ENCODE results near the gene LRBA.
"Not testable (repeated sequence)": the region's sequence is repeated elsewhere in the genome, so short reads cannot be mapped to it uniquely, and the experiment has no call there.

LRBA gene

GRCh38 chr4:150389896-150390530 is 625.1 kb downstream of the LRBA start:
- no peak for DNase-seq

DNA sequence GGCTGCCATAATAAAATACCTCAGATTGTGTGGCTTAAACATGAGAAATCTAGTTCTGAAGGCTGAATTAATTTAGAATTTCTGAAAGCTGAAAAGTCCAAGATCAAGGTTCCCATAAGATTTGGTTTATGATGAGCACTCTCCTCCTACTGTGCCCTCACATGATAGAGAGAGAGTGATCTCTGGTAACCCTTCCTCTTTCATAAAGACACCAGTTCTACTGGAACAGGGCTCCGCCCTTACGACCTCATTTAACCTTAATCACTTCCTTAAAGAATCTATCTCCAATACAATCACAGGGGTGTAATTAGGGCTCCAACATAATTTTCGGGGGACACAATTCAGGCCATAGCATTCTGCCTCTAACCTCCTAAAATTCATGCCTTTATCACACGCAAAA is 627.1 kb downstream of the LRBA start:
- no peak for DNase-seq

DNA sequence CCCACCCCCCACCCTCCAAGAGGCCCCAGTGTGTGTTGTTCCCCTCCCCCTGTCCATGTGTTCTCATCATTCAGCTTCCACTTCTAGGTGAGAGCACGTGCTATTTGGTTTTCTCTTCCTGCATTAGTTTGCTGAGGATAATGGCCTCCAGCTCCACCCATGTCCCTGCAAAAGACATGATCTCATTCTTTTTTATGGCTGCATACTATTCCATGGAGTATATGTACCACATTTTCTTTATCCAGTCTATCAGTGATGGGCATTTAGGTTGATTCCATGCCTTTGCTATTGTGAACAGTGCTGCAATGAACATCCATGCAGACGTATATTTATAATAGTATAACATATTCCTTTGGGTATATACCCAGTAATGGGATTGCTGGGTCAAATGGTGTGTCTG is 628.7 kb downstream of the LRBA start:
- not testable (repeated sequence) for DNase-seq

- no peak for DNase-seq
Observed at GRCh38 chr4:150385606-150386005, 629.5 kb downstream of the LRBA start.

GRCh38 chr4:150384249-150384648 is 630.8 kb downstream of the LRBA start:
- no peak for DNase-seq

- DNase-seq: no peak
Observed at GRCh38 chr4:150382028-150382427, 633.1 kb downstream of the LRBA start.

DNA sequence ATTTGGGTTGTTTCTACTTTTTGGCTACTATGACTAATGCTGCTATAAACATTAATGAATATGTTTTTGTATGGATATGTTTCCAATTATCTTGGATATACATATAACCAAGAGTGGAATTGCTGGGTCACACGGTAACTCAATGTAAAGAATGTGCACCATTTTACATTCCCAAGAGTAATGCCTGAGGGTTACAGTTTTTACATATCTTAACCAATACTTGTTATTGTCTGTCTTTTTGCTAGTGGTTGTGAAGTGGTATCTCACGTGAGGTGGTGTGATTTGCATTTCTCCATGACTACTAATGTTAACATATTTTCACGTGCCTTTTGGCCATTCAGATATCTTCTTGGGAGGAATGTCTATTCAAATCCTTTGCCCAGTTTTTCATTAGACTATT is 633.5 kb downstream of the LRBA start:
- no peak for DNase-seq

DNA sequence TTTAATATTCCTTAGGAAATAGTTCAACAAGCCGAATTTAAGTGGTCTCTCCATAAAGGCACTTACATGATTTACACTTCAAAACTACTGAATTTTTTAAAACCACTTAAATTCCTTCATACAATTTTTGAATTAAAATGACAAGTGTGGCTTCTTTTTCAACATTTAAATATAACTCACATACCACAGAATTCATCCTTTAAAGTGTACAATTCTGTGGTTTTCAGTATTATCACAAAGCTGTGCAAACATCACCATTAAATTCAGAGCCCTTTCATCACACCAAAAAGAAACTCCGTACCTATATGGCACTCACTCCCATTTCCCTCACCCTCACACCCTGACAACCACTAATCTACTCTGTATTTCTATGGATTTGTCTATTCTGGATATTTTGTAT is 634.0 kb downstream of the LRBA start:
- no peak for DNase-seq

GRCh38 chr4:150379454-150379853 is 635.6 kb downstream of the LRBA start:
- no peak for DNase-seq

DNA sequence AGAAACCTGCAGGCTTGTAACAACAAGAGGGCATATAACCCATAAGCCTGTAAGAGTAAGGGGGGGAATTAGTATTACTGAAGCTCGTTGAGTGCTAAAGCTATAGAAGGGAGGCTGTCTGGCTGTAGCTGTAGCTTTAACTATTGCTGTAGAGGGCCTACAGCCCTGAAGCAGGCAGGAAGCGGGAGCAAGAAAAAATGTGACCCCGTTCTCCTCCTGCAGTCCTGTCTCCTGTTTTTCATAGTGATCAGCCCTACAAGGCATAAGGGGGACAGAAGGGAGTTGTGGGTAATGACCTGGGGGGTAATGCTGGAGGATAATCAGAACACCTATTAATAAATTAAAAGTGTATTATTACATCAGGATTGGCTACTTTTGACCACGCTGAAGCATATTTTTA is 640.1 kb downstream of the LRBA start:
- DNase-seq: no peak

GRCh38 chr4:150371869-150372268 is 643.2 kb downstream of the LRBA start:
- no peak for DNase-seq

DNA sequence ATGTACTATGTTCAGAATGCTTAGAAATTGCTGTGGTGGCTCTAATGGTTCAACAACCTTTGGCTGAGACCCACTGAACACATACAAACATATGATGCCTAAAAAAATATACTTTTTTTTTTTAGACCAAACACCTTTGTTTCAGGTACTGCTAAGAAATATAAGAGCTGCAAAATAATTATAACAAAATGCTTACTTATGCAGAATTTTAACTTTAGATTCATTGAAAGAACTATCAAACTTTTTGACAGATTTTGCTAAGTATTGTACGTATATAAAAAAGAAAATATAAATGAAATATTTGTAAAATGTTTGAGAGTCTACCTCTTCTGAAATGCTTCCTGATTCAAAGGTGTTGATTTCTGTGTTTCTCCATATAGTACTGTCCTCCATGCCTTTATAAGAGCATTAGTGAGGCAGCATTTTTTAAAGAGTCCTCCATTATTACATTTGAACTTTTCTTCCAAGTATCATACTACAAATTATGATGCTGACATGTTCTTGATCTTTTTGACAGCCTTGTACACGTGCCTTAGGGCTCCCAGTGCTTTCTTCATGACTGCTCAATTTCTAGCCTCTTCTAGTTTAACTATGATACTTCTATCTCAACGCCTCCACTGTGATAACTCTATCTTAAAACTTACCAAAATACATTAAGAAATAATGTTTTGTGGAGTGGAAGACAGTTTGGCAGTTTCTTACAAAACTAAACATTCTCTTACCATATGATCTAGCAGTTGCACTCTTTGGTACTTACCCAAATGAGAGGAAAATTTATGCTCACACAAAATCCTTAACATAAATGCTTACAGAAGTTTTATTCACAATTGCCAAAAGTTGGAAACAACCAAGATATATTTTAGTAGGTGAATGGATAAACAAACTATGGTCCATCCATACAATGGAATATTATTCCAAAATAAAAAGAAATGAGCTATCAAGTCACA is 645.4 kb downstream of the LRBA start:
- DNase-seq: no peak

GRCh38 chr4:150368667-150369066 is 646.4 kb downstream of the LRBA start:
- no peak for DNase-seq

DNA sequence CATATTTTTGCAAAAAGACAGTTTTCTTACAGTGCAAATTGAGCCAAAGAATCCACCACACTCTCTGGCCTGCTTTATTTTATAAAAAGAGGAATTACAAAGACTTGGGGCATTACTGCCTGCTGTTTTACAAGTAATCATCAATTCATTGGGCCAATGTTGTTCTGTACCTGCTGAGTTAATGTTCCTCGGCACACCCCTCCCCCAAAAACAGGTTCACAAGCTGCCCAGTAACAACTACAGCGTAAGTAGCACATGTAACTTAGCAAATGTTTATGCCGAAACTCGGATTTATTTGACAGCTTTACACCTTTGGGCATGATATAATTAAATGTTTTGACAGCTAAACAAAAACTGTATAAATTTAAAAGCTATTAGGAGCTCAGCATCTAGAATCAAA is 647.8 kb downstream of the LRBA start:
- no peak for DNase-seq

- DNase-seq: no peak
Observed at GRCh38 chr4:150366487-150366999, 648.5 kb downstream of the LRBA start.

GRCh38 chr4:150363721-150364688 is 651.1 kb downstream of the LRBA start:
- no peak for DNase-seq

DNA sequence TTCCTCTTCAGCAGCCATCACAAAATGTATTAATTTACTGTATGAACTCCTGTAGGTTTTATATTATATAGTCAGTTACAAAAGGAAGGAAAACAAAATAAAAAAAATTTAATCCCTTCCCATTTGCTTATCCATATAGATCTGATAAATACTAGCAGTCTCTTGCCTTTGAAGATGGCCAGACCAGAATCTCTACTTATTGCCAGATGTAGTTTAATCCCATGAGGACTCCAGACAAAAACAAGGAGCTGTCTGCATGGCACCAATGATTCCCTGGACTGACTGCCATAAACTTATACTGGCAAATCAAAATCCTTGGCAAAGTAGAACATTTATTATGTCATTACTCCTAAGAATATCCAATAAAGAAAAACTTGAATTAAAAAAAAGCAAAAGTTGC is 656.4 kb downstream of the LRBA start:
- no peak for DNase-seq

DNA sequence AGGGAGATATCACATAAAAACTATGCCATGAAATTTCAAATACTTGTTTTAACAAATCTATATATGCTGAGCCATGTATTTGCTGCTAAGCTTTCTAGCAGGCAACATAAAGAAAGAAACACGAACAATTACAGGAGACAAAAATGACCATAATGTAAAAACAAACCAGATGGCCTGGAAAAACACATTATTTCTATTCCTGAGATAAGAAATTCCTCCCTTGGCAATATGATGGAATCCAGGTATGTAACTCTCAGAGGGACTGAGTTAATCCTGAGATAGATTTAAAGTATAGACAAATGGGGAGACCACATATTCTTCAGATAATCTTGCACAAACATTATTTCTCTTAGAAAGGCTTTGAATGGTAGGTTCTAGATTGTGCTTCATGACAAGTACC is 657.3 kb downstream of the LRBA start:
- DNase-seq: no peak

- no peak for DNase-seq
Observed at GRCh38 chr4:150355858-150356455, 659.1 kb downstream of the LRBA start.

DNA sequence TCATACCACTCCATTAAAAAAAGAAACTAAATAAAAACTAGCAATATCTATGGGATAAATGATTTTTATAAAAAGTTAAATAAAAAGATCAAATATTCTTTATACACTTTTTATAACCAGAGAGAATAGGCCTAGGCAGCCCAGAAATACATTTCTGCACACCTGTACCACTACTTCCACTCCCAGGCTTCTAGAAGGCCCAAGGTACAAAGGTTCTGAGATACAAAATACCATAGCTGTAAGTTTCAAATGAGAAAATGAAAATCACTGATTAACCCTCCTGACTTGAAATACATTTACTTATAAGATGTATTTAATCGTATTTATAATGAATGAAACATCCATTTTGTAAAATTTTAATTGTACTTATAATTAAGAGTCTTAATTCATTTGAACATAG is 659.7 kb downstream of the LRBA start:
- DNase-seq: no peak

DNA sequence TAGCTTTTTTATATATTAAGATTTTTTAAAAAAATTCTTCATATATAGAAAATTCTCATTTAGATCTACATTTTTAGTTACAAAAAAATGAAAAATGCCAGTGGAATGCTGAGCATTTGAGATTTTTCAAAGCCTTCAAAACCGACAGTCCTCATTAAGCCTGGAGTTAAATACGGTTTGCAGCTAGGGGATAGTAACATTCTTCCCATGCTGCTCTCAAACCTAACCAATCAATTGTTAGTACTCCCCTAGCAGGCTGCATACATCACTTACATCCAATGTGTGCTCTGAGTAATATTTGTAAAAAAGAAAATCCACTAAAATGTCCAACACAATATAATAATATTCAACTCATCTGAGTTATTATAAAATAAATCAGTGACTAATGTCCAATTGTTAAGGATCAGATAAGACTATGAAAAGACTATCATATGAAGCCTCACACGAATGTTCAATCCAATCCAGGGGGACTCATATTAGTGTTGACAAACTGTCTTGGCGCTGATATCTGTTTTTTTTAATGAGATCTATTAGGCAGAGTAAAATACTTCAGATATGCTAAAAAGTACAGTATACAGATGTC is 660.8 kb downstream of the LRBA start:
- no peak for DNase-seq

DNA sequence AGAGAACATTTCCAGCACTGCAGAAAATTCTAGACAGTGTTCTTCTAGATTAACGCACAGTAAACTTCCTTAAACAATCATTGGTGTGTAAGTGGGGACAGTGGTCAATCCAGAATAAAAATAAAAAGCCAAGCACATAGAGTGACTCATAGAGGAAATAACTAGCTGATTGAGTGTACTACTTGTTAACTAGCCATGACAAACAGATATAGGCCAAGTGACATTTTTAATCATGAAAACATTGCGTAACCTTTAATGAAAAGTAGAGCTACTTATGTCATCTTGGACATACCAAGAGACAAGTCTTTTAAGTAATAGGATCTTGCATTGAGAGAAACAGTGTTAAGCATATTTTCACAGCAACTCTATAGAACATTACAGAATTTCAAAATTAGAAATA is 667.0 kb downstream of the LRBA start:
- DNase-seq: no peak
